COLO668 (cell line): Measurements from ENCODE around the gene IVL.

ENCODE experiments used
- DNase-seq: peaks from one replicate; lab custom pipeline; 2025; ENCODE audit not compliant: unreplicated experiment; lab: John Stamatoyannopoulos, UW

Gene IVL

DNA sequence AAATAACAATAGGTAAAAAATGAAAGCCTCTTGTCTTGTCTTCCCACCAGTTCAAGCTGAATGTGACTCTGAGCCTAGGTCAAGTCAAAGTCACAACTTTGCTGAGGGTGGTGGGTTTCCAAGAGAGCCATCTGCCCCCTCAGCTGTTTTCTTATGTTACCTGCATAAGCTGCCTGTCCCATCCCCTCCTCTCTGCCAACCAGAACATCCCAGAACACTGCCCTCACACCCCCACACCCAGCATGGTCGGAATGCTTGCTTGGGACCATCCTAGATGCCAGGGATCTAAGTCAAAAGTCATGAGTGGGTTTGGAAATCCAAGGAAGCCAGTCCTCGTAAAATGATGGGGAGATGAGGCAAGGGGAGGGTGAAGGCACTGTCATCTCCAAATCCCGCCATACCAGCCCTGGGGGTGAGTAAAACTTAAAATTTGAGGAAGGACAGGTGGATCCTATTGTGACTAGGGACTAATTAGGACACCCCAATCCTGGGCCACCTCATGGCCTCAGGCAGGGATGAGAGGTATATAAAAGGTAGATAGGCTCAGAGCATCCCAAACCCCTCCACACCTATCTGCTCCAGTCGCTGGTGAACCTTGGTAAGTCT lies 38.4 kb downstream of the IVL start, which contains the start of gene SPRR5:
Gene SPRR5, plus strand, starts transcription at position 556 of the 606 bp plus-strand sequence. CDS start 1,349 bp downstream, outside the sequence.
- DNase-seq, result no peak

- DNase-seq, result no peak
Measured at GRCh38 chr1:152951711-152952110, 43.4 kb downstream of the IVL start.

DNA sequence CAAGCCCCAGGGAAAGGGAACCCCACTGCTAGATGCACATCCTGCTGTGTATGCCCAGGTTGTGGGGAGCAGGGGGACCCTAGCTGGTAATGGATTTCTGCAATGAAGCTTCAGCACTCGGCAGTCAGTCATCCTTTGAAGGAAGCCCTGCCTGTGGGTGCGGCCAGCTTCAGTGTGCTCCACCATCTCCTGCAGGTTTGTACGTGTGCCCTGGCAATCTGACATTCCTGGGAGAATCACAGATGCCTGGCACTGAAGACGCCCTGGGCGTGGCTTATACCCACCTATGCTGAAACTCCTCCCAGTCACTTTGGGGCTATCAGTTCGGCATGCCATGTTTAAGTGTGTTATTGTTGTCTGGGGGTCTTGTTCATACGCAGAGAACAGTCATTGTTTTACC lies 45.4 kb downstream of the IVL start:
- no peak for DNase-seq

- DNase-seq, result no peak
Measured at GRCh38 chr1:152954436-152954835, 46.1 kb downstream of the IVL start.

DNA sequence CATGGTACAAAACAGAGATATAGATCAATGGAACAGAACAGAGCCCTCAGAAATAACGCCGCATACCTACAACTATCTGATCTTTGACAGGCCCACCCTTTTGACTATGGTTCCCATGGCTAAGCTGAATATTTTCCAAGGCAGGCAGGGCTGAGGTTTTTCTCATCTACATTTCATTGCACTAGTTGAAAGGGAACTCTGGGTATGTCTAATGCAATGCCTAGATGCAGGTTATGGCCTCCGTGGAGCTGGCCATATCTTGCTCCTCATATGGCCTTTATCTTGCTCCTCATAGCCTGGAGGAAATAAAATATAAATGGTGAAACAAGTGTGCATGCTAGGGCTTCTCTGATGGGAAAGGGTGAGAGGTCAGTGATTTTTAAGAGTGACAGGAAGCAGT lies 49.2 kb downstream of the IVL start:
- no peak for DNase-seq

DNA sequence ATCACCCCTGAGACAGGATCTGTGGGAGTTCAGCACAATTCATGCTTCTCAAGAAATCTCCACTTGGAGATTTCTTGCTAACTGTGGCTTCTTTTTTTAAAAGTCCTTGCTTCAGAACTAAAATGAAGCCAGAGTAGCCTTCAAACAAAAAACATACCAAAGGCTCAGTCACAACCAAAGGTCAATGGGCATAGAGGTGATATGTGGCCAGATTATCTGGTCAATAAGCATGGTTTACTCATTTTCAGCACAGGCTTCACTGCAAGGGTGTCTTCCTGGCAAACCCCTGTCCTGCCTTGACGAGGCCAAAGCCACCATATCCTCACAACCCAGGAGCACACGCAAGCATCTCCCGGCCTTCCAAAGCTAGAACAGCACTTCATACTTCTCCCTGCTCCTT lies 50.9 kb downstream of the IVL start:
- no peak for DNase-seq

- DNase-seq, result no peak
Measured at GRCh38 chr1:152959801-152960451, 51.6 kb downstream of the IVL start.

GRCh38 chr1:152960452-152961044 lies 52.2 kb downstream of the IVL start:
- peak; percentile 13 for DNase-seq
